OCI-LY1 (cell line): ENCODE data around the gene PDGFA.

ENCODE experiments used
- H2AFZ ChIP-seq: fragments of 200-600 bp; sonication (generic), shearing (Covaris generic); 2 replicates; pipeline ENCODE4 v1.6.0; 2014; ENCODE audit warnings: antibody characterized with exemption, mild to moderate bottlenecking, low read length
- H3F3A ChIP-seq: fragments of 200-600 bp; sonication (generic), shearing (Covaris generic); 2 replicates; pipeline ENCODE4 v1.6.0; 2014; ENCODE audit warnings: mild to moderate bottlenecking, antibody characterized with exemption, low read length, moderate library complexity; ENCODE audit not compliant: insufficient read depth
- H3K27ac ChIP-seq: fragments of 200-600 bp; sonication (generic); 2 replicates; pipeline ENCODE4 v1.5.1; 2014; ENCODE audit warnings: low read length, mixed run types, mild to moderate bottlenecking, low read depth; ENCODE audit not compliant: poor library complexity, severe bottlenecking
- H3K27me3 ChIP-seq: fragments of 200-600 bp; sonication (generic); 2 replicates; pipeline ENCODE4 v1.6.0; 2014; ENCODE audit warnings: antibody characterized with exemption, mild to moderate bottlenecking, low read length, moderate library complexity; ENCODE audit not compliant: insufficient read depth
- H3K36me3 ChIP-seq: fragments of 200-600 bp; sonication (generic); 2 replicates; pipeline ENCODE4 v1.6.1; 2014; ENCODE audit warnings: mild to moderate bottlenecking, antibody characterized with exemption, low read length, moderate library complexity, mixed read lengths; ENCODE audit not compliant: insufficient read depth
- H3K4me1 ChIP-seq: fragments of 200-600 bp; sonication (generic); 2 replicates; pipeline ENCODE4 v1.5.1; 2014; ENCODE audit warnings: mild to moderate bottlenecking, low read length, moderate library complexity; ENCODE audit not compliant: insufficient read depth, severe bottlenecking
- H3K4me2 ChIP-seq: fragments of 200-600 bp; sonication (generic), shearing (Covaris generic); 2 replicates; pipeline ENCODE4 v1.6.1; 2014; ENCODE audit warnings: low read length
- H3K4me3 ChIP-seq: fragments of 200-600 bp; sonication (generic); 2 replicates; pipeline ENCODE4 v1.5.1; 2014; ENCODE audit warnings: low read length, low read depth, mild to moderate bottlenecking, mixed read lengths; ENCODE audit not compliant: poor library complexity, severe bottlenecking
- H3K79me2 ChIP-seq: fragments of 200-600 bp; shearing (Covaris generic); 2 replicates; pipeline ENCODE4 v1.6.1; 2016; ENCODE audit warnings: mixed run types, low read length, mixed read lengths; ENCODE audit not compliant: insufficient read depth
- H3K9ac ChIP-seq: fragments of 200-600 bp; sonication (generic), shearing (Covaris generic); 2 replicates; pipeline ENCODE4 v1.6.1; 2014; ENCODE audit warnings: mild to moderate bottlenecking, low read length, mixed read lengths
- H3K9me2 ChIP-seq: fragments of 200-600 bp; sonication (generic), shearing (Covaris generic); 2 replicates; pipeline ENCODE4 v1.6.1; 2014; ENCODE audit warnings: low read depth, mild to moderate bottlenecking, low read length, mixed read lengths
- H3K9me3 ChIP-seq: fragments of 200-600 bp; shearing (Covaris generic); 2 replicates; pipeline ENCODE4 v1.6.1; 2014; ENCODE audit warnings: low read length, mixed read lengths
- H4K20me1 ChIP-seq: fragments of 200-600 bp; sonication (generic), shearing (Covaris generic); 2 replicates; pipeline ENCODE4 v1.6.0; 2016; ENCODE audit warnings: mild to moderate bottlenecking, low read length; ENCODE audit not compliant: insufficient read depth
- CTCF ChIP-seq: fragments of 200-600 bp; sonication (generic), shearing (Covaris generic); IDR thresholded peaks from 2 replicates; pipeline ENCODE4 v1.5.1; 2017; ENCODE audit warnings: mild to moderate bottlenecking, antibody characterized with exemption, low read length, moderate library complexity, mixed read lengths
- EZH2 ChIP-seq: fragments of 200-600 bp; sonication (generic), shearing (Covaris generic); IDR thresholded peaks from 2 replicates; pipeline ENCODE4 v1.8.0; 2017; ENCODE audit warnings: borderline replicate concordance, mixed run types, mild to moderate bottlenecking, antibody characterized with exemption, low read length, moderate library complexity, mixed read lengths

The PDGFA gene

GRCh38 chr7:519484-520390, at the start of gene PDGFA:
PDGFA (minus strand) TSS chr7:519846; CDS start chr7:519001, 845 bp downstream.
- Histone ChIP-seq H2AFZ (no peak within 1 kb of the TSS), H3K27ac (no peak within 1 kb of the TSS), H3K4me1 (no peaks in the 10 kb centered on the region), H3K4me2 (no peak within 1 kb of the TSS), H3K4me3 (no peak within 1 kb of the TSS), H3K27me3 (0 out of 2 replicates have a peak, but pooled peaks cover 4% of the 10 kb centered on the region), H4K20me1 (no peaks in the 10 kb centered on the region), H3K9me3 (no peaks in the 10 kb centered on the region), H3K9me2 (no peaks in the 10 kb centered on the region), H3K79me2 (no peaks in the 10 kb centered on the region), H3F3A (no peaks in the 10 kb centered on the region), H3K36me3 (no peaks in the 10 kb centered on the region), H3K9ac (no peak within 1 kb of the TSS)
- TF ChIP-seq CTCF (no peak), EZH2 (no peak)

GRCh38 chr7:568031-568951, 48.6 kb upstream of the PDGFA start:
- Histone ChIP-seq H3K9me2 (no peaks in the 10 kb centered on the region), H3K27me3 (no peaks in the 10 kb centered on the region), H3K9ac (no peak overlapping the region), H3K9me3 (no peaks in the 10 kb centered on the region), H3F3A (no peaks in the 10 kb centered on the region), H3K79me2 (no peaks in the 10 kb centered on the region), H3K36me3 (no peaks in the 10 kb centered on the region), H3K4me3 (no peak overlapping the region), H2AFZ (no peak overlapping the region), H4K20me1 (no peaks in the 10 kb centered on the region), H3K4me1 (no peaks in the 10 kb centered on the region), H3K27ac (no peak overlapping the region), H3K4me2 (no peak overlapping the region)
- TF ChIP-seq EZH2 (no peak), CTCF (no peak)

GRCh38 chr7:567305-567883, 47.7 kb upstream of the PDGFA start:
- Histone ChIP-seq H3K9me3 (no peaks in the 10 kb centered on the region), H2AFZ (no peak overlapping the region), H3K4me1 (no peaks in the 10 kb centered on the region), H3K36me3 (no peaks in the 10 kb centered on the region), H3K4me2 (no peak overlapping the region), H3K9me2 (no peaks in the 10 kb centered on the region), H3F3A (no peaks in the 10 kb centered on the region), H3K27ac (no peak overlapping the region), H4K20me1 (no peaks in the 10 kb centered on the region), H3K27me3 (no peaks in the 10 kb centered on the region), H3K4me3 (no peak overlapping the region), H3K79me2 (no peaks in the 10 kb centered on the region), H3K9ac (no peak overlapping the region)
- no peak for TF ChIP-seq EZH2
- TF ChIP-seq CTCF: no peak
